GM19351 (cell line): ENCODE results near the gene HSPA14.
"Not testable (repeated sequence)": the region's sequence is repeated elsewhere in the genome, so short reads cannot be mapped to it uniquely, and the experiment has no call there.

ENCODE experiments used
- ATAC-seq: cut with Tn5 transposase; IDR thresholded peaks from one replicate; pipeline ENCODE4 v1.9.1; 2021; ENCODE audit warnings: mild to moderate bottlenecking, moderate library complexity; ENCODE audit not compliant: unreplicated experiment

The HSPA14 gene

DNA sequence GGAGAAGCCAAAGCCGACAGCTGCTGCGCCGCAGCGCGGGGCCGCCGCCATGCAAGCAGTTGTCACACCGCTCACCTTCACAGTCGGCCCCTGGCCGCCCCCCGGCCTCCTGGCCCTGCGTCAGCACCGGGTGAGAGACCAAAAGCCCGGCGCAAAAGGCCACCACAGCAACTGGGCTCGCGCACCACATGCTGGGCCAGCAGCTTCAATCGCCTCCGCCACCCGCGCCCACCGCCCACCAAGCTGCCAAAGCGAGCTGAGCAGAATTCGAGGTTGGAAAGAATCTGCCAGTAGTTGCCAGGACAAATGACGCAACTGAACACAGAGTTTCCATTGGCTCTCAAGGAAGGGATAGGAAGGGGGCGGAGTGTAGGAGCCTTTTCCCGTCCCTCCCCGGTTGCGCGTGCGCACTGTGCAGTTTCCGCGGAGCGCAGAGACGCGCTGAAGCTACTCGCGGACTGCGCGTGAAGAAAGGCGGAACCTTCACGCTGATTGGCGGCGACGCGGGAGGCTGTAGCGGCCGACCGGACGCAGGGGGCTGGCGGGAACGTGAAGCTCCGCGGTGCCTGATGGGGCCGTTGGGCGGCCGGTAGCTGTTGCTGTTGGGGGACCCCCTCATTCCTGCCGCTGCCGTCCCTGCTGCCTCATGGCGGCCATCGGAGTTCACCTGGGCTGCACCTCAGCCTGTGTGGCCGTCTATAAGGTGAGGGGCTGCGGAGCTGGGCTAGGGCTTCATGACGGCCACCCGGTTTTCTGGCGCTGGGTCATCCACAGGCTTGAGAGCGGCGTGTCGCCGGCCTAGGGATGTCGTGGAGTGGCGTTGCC lies at the start of gene HSPA14, which contains the start of the genes CDNF and MSANTD7:
Gene HSPA14 (plus strand): TSS at position 550 of the 825 bp plus-strand sequence. CDS start 97 bp downstream, at position 647.
Gene CDNF (minus strand): TSS at position 281 of the 825 bp plus-strand sequence. CDS start 91 bp downstream, at position 190.
Gene MSANTD7 (plus strand): TSS at position 550 of the 825 bp plus-strand sequence. CDS start 3,979 bp downstream, outside the sequence.
- peak; percentile 94 for ATAC-seq

DNA sequence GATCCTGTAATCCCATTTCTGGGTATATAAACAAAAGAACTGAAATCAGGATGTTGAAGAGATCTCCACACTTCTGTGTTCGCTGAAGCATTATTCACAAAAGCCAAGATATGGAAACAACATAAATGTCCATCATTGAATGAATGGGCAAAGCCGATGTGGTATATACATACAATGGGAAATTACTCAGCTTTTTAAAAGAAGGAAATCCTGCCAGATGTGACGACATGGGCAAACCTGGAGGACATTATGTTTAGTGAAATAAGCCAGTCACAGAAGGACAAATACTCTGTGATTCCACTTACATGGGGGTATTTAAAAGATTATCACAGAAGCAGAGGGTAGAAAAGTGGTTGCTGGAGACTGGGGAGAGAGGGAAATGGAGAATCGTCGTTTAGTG lies 39.5 kb upstream of the HSPA14 start:
- ATAC-seq = no peak

DNA sequence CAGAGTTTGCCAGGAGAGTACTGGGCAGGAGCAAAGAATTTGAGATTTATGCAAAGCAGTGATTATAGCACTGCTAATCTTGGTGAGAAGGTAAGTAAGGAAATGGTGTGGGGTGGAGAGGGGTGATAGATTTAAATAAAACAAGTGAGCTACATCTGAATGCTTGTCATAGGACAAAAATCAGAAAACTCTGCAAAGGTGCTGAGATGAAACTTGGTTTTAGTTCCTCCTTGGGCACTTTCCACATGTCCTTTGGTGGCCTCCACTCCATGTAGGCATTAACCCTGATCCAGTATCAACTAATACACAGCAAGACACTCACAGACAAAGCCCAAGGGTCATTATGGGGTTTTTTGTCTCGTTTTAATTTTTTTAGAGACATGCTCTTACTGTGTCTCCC lies 37.7 kb upstream of the HSPA14 start:
- ATAC-seq = no peak

GRCh38 chr10:14801723-14802122 lies 36.4 kb upstream of the HSPA14 start:
- no peak for ATAC-seq

GRCh38 chr10:14803827-14804226 lies 34.3 kb upstream of the HSPA14 start:
- no peak for ATAC-seq

GRCh38 chr10:14806318-14806717 lies 31.8 kb upstream of the HSPA14 start:
- ATAC-seq = no peak

DNA sequence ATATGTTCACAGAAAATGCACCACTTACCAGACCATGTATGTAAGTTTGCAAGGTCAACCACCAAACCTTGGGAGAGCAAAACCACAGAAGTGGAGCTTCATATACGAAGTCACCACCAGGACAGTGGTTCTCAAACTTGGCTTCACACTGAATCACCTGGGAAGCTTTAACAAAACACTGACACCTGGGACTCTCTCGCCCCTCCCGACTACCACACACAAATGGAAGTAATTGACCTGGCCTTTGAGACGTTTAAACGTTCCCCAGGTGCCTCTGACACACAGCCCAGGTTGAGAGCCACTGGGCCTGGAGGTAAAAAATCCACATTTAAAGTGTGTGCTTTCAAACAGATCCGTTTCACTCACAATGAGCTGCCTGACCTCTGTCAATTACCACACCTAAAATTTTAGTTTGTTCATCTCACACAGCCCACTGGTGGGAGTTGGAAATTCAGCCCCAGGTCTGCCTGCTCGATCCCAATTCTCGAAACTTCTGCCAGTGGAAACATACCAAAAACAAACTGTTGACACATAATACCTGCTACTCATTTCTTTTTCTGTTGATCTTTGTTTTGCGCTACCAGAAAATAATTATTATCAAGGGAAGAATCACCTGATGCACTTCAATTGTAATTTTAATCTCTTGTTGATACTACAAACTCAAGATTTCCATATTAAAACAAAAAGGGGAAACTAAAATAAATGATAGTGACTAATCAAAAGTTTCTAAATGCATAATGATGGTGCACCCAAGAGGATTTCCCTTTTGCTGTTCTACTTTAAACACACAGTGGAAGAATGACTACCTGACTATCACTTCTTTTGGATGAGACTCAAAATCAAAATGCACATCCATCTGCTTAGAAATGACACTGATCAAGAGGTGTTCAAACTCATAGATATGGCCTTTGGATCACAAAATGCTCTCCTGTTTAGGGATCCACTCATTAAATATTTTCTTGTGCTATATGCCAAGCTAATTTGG lies 26.8 kb upstream of the HSPA14 start:
- ATAC-seq = no peak

DNA sequence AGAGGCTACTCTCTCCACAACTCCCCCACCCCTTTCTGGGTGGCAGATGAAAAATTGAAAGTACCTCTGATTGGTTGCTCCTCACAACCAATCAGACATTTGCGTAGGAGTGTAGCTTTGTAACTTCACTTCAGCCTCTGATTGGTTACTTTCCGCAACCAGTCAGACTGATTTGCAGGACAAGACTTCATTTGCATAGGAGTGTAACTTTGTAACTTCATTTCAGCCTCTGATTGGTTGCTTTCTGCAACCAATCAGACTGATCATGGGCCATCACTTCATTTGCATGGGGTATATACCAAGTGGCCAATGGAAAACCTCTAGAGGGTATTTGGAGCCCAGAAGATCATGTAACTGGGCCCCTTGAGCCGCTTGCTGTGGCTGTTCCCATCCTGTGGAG lies 25.8 kb upstream of the HSPA14 start:
- ATAC-seq = no peak

DNA sequence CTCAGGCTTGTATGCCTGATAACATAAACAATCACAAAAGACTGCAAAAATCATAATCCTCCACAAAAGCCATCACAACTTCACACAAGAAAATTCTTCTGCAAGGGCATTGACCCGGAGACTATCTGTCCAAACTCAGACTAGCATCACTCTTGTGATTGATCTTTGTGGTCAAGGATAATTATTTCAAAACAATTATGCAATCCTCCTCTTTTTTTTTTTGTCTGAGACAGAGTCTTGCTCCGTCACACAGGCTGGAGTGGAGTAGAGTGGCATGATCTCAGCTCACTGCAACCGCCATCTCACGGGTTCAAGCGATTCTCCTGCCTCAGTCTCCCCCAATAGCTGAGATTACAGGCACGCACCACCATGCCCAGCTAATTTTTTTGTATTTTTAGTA lies 22.4 kb upstream of the HSPA14 start:
- no peak for ATAC-seq

DNA sequence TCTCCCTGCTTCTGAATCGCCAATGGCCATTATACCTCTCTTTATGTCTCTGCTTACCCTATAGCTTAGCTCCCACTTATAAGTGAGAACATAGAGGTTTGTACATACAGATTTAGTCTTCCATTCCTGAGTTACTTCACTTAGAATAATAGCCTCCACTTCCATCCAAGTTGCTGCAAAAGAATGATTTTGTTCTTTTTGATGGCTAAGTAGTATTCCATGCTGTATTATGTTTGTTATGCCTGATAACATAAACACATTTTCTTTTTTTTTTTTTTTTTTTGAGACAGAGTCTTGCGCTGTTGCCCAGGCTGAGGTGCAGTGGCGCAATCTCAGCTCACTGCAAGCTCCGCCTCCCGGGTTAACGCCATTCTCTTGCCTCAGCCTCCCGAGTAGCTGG lies 21.4 kb upstream of the HSPA14 start:
- not testable (repeated sequence) for ATAC-seq

DNA sequence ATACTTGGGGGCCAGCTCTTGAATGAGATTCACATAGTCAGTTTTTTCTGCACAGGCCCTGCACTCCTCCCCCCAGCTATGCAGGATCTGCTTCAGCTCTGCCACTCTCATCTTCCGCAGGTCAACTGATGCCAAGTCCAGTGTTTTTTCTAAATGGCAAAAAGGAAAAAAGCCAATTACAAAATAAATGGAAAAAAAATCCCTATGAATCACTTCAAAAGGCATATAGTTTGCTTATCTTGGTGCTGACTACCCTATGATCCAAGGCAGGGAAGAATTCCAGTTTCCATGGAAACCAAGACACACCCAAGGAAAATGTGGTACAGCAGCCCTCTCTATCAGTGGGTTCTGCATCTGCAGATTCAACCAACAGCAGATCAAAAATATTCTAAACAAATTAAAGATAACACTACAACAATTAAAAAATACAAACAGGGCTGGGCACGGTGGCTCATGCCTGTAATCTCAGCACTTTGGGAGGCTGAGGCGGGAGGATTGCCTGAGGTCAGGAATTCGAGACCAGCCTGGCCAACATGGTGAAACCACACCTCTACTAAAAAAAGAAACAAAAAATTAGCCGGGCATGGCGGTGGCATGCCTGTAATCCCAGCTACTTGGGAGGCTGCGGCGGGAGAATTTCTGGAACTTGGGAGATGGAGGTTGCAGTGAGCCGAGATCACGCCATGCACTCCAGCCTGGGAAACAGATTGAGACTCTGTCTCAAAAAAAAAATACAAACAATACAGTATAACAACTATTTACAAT lies 17.9 kb upstream of the HSPA14 start:
- ATAC-seq = no peak

GRCh38 chr10:14820775-14821154 lies 17.3 kb upstream of the HSPA14 start:
- ATAC-seq = no peak

DNA sequence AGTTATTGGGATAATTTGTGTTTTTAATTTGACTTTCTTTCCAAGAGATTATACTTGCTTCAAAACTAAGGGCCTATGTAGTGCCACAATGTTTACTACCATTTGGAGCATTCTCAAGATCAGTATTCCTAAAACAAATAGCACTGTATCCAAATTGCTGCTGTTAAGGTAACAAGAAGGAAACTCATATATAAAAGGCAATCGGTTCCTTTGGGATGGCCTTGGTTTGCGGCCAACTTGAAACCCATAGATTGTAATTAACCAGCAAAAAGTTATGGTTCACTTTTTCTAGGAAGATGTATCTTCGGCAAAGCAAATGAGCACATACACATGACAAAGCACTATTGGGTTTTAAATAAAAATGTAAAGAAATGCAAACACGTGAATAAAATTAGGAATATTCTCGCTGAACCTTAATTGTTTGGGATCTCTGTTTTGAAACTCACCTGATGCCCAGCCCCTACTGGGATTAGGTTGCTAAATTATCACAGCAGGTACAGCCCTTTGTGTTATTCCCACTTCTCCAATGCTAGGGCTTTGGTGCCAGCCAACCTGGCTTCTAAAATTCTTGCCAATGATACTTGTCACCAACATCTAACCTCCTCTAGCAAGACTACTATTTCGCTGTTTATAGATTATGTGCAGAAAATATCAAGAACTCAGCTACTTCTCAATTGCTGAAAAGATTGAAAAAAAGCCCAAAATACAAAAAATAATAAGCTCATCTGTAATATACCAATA lies 16.3 kb upstream of the HSPA14 start:
- ATAC-seq = no peak

DNA sequence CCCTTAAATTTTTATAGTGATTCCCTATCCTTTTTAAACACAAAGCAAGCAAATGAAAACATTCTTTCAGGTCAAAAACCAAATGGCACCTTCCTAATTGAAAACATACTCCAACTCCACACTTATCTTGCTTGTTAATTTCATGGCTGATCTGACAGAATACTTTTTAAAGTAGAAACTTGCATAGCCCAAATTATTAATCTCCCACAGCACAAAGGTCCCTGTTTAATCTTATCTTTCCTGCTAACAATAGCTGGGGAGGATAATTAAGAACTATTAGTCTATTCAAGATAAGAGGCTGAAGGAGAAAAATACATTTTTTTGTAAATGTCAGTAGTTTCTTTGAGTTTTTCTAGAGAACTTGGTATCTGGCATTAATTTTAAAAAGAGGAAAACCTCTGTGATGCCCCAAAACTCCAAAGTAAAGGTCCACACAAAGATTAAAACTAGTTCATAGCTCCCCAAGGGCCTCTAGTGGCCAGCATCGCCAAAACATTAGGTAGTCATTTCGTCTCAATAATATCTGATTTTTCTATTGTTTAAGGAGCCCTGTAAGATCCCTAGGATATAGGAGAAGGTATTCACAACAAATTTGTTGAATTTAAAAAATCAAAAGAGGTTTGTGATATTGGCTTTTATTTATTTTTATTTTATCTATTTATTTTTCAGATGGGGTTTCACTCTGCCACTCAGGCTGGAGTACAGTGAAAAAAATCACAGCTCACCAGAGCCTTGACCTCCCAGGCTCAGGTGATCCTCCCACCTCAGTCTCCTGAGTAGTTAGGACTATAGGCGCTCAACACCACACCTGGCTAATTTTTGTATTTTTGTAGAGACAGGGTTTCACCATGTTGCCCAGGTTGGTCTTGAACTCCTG lies 15.0 kb upstream of the HSPA14 start:
- ATAC-seq = no peak

DNA sequence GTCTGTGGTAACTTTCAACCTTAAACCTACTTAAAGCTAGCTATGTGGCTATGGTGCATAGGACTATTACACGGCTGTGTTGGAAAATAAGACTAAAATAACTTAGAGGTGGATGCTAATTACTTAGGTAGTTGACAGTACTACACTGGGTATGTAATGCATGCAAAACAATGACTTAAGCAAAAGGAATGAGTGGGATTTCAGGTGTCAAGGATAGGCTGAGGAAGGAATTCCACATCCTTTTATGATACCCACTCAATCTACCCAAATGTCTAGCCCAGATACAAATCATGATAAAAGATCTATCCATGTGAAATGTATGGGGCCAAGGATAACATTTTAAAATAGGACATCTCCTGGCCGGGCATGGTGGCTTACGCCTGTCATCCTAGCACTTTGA lies 14.1 kb upstream of the HSPA14 start:
- ATAC-seq = no peak

DNA sequence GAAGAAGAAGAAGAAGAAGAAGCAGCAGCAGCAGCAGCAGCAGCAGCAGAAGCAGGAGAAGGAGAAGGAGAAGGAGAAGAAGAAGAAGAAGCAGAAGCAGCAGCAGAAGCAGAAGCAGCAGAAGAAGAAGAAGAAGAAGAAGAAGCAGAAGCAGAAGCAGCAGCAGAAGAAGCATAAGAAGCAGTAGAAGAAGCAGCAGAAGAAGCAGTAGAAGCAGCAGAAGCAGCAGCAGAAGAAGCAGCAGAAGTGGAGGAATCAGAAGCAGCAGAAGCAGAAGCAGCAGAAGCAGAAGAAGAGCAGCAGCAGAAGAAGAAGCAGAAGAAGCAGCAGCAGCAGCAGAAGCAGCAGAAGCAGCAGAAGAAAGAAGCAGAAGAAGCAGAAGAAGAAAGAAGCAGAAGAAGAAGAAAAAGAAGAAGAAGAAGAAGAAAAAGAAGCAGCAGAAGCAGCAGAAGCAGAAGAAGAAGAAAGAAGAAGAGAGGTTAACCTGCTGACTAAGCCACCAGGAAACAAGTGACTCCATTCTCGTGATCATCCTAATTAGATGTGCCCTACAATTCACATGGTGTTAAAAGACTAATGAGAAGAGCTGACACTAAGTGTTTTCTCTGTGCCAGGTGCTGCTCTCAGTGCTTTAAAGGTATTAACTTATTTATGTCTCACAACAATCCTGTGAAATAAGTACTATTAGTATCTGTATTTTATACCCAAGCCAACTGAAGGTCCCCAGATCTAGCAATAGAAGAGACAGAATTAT lies 11.9 kb upstream of the HSPA14 start:
- ATAC-seq = no peak

DNA sequence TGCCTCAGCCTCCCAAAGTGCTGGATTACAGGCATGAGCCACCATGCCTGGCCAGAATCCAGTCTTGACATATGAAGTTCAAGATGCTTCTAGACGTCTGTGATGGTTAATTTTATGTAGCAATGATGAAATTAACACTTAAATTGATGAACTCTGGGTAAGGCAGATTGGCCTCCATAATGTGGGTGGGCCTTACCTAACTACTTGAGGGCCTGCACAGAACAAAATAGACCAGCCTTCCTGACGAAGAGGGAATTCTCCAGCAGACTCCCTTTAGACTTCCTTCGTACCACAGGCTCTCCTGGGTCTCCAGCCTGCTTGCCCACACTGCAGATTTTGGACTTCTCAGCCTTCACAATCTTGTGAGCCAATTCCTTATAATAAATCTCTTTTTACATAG lies 5.0 kb upstream of the HSPA14 start:
- no peak for ATAC-seq

DNA sequence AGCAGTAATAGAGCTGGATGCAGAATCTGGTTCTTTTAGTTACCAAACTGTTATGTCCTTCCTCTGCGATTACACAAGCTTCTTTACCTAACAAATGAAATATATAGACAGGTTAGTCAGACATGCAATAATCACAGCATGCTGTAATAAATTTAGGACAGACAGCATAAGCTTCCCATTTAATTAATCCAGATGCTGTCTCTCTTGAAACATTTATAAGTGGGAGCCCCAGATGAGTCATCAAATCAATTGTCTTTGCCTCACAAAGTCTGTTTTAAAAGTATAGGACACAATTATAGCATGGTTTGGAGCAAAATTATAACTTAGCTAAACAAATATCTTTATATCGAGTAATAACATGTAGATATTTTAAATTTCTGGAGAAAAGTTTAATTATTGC lies 1.9 kb upstream of the HSPA14 start:
- no peak for ATAC-seq
